Thoracic aorta (tissue), 2 donors: ENCODE data around the gene PARD3. TPM values are rescaled to one million over a fixed set of nuclear protein-coding genes. Genes with fewer than 3 reads are reported as not detected.
"Not testable (repeated sequence)": the region's sequence is repeated elsewhere in the genome, so short reads cannot be mapped to it uniquely, and the experiment has no call there.

Experiments
- ATAC-seq: fragments of 150-250 bp; one replicate; pipeline ENCODE4 v1.8.0; 2017; ENCODE audit warnings: low read depth; ENCODE audit not compliant: insufficient number of reproducible peaks, low FRiP score
- DNase-seq: peaks from one replicate; pipeline ENCODE4 v3.0.0-alpha.2; 2020; ENCODE audit warnings: low spot score
- H3K27ac ChIP-seq, 2 donors: fragments of 200-600 bp; sonication (generic); 1 replicate in 1 of 2; 2 replicates in 1 of 2; pipeline ENCODE4 v1.5.1; 2016; ENCODE audit warnings: mild to moderate bottlenecking in 2 of 2, moderate library complexity in 2 of 2
- H3K27me3 ChIP-seq: fragments of 200-600 bp; sonication (generic); replicated peaks from 2 replicates; pipeline ENCODE4 v1.6.0; 2016; ENCODE audit warnings: mild to moderate bottlenecking; ENCODE audit not compliant: insufficient read depth
- H3K36me3 ChIP-seq: fragments of 200-600 bp; sonication (generic); one replicate; pipeline ENCODE4 v1.5.1; 2016
- H3K4me1 ChIP-seq, 2 donors: fragments of 200-600 bp; sonication (generic); 1 replicate in 1 of 2; 2 replicates in 1 of 2; pipeline versions ENCODE4 v1.5.1 to v1.6.0; 2016; ENCODE audit warnings: low read depth in 2 of 2, mild to moderate bottlenecking in 1 of 2; ENCODE audit not compliant: control insufficient read depth in 1 of 2
- H3K4me3 ChIP-seq: fragments of 200-600 bp; sonication (generic); 2 replicates; pipeline ENCODE4 v1.5.1; 2016; ENCODE audit warnings: mild to moderate bottlenecking
- H3K9me3 ChIP-seq: fragments of 200-600 bp; sonication (generic); 2 replicates; pipeline ENCODE4 v1.5.1; 2016
- CTCF ChIP-seq: fragments of 200-600 bp; sonication (generic); IDR thresholded peaks from one replicate; pipeline ENCODE4 v1.5.1; 2019; ENCODE audit warnings: antibody characterized with exemption
- total RNA-seq, 2 donors: library from RNA; depleted of rRNA; stranded (reverse); fragments of >200 nt; gene quantifications; one replicate each; pipeline versions ENCODE4 v1.1.0 to v1.2.3, GENCODE V29; 2016

Gene PARD3
- total RNA-seq, 2 donors from 2014 or later: 16.7 to 34.5 TPM

- Histone ChIP-seq H3K4me1 (peaks cover 18 to 63% of the 10 kb centered on the region in 2 donors), H3K4me3 (no peak overlapping the region), H3K36me3 (no peaks in the 10 kb centered on the region), H3K9me3 (no peaks in the 10 kb centered on the region), H3K27me3 (no peaks in the 10 kb centered on the region), H3K27ac (no peak overlapping the region)
- no peak for TF ChIP-seq CTCF
- no peak for ATAC-seq
- no peak for DNase-seq
Measured at GRCh38 chr10:34707656-34708055, 107.4 kb downstream of the PARD3 start.

GRCh38 chr10:34706992-34707391 lies 108.1 kb downstream of the PARD3 start:
- not testable (repeated sequence) for ATAC-seq, H3K27ac ChIP-seq, H3K4me3 ChIP-seq, H3K9me3 ChIP-seq, DNase-seq, H3K36me3 ChIP-seq, H3K27me3 ChIP-seq
- peaks cover 22 to 66% of the 10 kb centered on the region in 2 donors for H3K4me1 ChIP-seq

GRCh38 chr10:34706147-34706546 lies 108.9 kb downstream of the PARD3 start:
- H3K9me3 ChIP-seq: no peaks in the 10 kb centered on the region
- no peak overlapping the region for H3K4me3 ChIP-seq
- DNase-seq: no peak
- ATAC-seq: no peak
- H3K4me1 ChIP-seq: peaks cover 22 to 58% of the 10 kb centered on the region in 2 donors
- TF ChIP-seq CTCF: no peak
- H3K27ac ChIP-seq: no peak overlapping the region
- no peaks in the 10 kb centered on the region for H3K27me3 ChIP-seq
- H3K36me3 ChIP-seq: no peaks in the 10 kb centered on the region

- no peak for DNase-seq
- Histone ChIP-seq H3K27me3 (no peaks in the 10 kb centered on the region), H3K27ac (no peak overlapping the region), H3K36me3 (no peaks in the 10 kb centered on the region), H3K4me3 (no peak overlapping the region), H3K9me3 (no peaks in the 10 kb centered on the region), H3K4me1 (peaks cover 22 to 55% of the 10 kb centered on the region in 2 donors)
- TF ChIP-seq CTCF: no peak
- no peak for ATAC-seq
Measured at GRCh38 chr10:34705563-34705962, 109.5 kb downstream of the PARD3 start.

- DNase-seq (no peak), ATAC-seq (no peak)
- Histone ChIP-seq H3K4me3 (no peak overlapping the region), H3K9me3 (no peaks in the 10 kb centered on the region), H3K27ac (no peak overlapping the region), H3K4me1 (peaks cover 27 to 59% of the 10 kb centered on the region in 2 donors), H3K27me3 (no peaks in the 10 kb centered on the region), H3K36me3 (no peaks in the 10 kb centered on the region)
- no peak for TF ChIP-seq CTCF
Measured at GRCh38 chr10:34704526-34705184, 110.4 kb downstream of the PARD3 start.

- H3K27ac ChIP-seq: peak overlapping the region in 1 of 2 donors; percentile 48
- H3K9me3 ChIP-seq: no peaks in the 10 kb centered on the region
- no peaks in the 10 kb centered on the region for H3K36me3 ChIP-seq
- no peak for DNase-seq
- ATAC-seq: no peak
- H3K27me3 ChIP-seq: no peaks in the 10 kb centered on the region
- H3K4me1 ChIP-seq: peaks cover 33 to 70% of the 10 kb centered on the region in 2 donors
- H3K4me3 ChIP-seq: no peak overlapping the region
- no peak for TF ChIP-seq CTCF
Measured at GRCh38 chr10:34702982-34703381, 112.1 kb downstream of the PARD3 start.
